HG03521 (cell line): ENCODE results near the gene TENT5A.

Experiments
- ATAC-seq: cut with Tn5 transposase; IDR thresholded peaks from one replicate; pipeline ENCODE4 v1.9.1; 2021; ENCODE audit warnings: mild to moderate bottlenecking, moderate library complexity; ENCODE audit not compliant: unreplicated experiment

TENT5A gene

GRCh38 chr6:81718126-81718525, 34.4 kb downstream of the TENT5A start:
- ATAC-seq, result no peak

GRCh38 chr6:81714684-81715083, 37.8 kb downstream of the TENT5A start:
- no peak for ATAC-seq

GRCh38 chr6:81713205-81713604, 39.3 kb downstream of the TENT5A start:
- ATAC-seq, result no peak

- ATAC-seq, result no peak
Measured at GRCh38 chr6:81708113-81708699, 44.3 kb downstream of the TENT5A start.

DNA sequence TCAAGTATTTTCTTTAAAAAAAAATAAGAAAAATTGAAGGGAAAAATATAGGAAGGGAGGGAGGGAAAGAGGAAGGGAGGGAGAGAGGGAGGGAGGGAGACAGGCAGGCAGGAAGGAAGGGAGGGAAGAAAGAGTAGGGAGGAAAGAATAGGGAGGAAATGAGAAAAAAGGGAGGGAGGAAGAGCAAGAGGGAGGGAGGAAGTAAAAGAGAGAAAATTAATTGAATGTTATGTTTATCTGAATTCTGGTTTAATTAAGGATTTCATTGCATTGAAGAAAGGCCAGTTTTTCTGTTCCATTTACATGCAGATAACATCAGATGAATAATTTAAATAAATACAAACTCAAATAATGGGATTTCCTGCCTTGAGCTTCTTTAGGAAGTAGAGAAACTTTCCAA, 47.8 kb downstream of the TENT5A start:
- ATAC-seq, result no peak

DNA sequence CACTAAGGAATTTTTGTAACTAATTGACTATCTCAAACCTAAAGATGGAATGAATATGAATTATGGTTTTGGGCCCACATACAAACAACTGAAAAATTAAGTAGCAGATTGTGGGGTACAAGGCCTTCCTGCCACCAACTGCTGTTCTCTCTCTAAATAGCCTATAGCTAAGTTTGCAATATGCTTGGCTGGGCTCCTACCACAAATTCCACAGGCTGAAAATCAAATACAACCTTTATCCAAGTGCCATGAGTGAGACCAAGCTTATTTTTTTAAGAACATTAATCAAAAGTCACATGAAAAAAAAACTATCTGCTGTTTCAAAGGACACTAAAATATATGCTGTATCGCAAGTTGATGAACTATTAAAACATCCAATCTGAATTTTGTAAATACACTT, 52.1 kb downstream of the TENT5A start:
- ATAC-seq, result no peak

DNA sequence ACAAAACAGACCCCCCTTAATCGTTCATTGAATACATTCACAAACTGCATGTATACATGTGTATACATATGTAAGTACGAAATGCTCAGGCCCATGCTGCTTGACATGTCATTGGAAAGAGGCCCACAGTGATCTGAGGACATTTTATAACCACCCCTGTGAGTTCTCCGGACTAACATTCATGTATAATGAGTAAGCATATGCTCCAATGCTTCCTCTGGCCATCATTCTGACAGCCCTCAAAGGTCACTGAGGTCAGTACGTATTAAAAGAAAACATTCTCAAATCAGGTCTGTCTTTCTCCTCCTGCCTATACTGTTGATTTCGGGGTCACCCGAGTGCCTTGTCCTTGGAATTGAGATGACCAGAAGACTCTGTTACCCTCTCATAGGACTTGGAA, 54.9 kb downstream of the TENT5A start:
- ATAC-seq, result no peak

DNA sequence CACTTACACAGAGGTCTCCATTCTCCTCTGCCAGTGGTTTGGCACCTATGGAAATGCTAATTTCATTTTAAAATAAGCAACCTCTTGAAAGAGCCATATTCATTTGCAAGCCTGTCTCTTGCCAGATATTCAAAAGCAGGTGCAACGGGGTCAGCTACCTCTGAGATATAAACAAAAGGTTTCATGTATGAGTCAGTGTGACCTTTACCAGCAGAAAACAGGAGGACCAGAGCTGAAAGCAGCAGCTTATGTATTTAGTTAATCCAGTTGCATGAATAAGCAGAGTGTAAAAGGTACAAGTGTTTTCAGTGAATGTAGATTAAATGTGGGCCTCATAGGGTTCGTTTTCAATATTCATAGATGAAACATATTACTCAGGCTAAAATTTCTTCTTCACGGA, 56.0 kb downstream of the TENT5A start:
- no peak for ATAC-seq
